Measurements from ENCODE around the gene TAX1BP3. TPM values are rescaled to one million over a fixed set of nuclear protein-coding genes. Genes with fewer than 3 reads are reported as not detected.

Gene TAX1BP3
- total and polyA plus RNA-seq, 4 experiments from 2014 or later: 12.7 to 32.3 (median 20.7) TPM

- Mint-ChIP-seq H3K9me3 (no peaks in the 10 kb centered on the region), H3K27me3 (no peaks in the 10 kb centered on the region), H3K27ac (no peak overlapping the region), H3K4me1 (peaks cover 0 to 2% (median 0%) of the 10 kb centered on the region in 4 donors), H3K36me3 (no peaks in the 10 kb centered on the region), H3K4me3 (no peak overlapping the region)
- Histone ChIP-seq H3K27ac (ENCODE audit: low read depth, low read length) (no peak overlapping the region), H3K4me1 (ENCODE audit: insufficient read depth, low read length) (no peaks in the 10 kb centered on the region), H3K9me3 (ENCODE audit: control insufficient read depth in 1 of 2, low read length in 2 of 2) (no peaks in the 10 kb centered on the region), H3K27me3 (ENCODE audit: insufficient read depth, low read length) (no peaks in the 10 kb centered on the region), H3K36me3 (ENCODE audit: insufficient read depth, low read length) (no peaks in the 10 kb centered on the region), H3K4me3 (ENCODE audit: low read length in 2 of 2) (no peak overlapping the region)
- ChIA-PET CTCF (ENCODE audit: partially characterized antibody) (interaction anchor here (1.4 kb wide), 1 partner anchor 19 kb away, joined by 3 read pairs; no protein-coding TSS in a partner anchor), POLR2A (ENCODE audit: partially characterized antibody) (no interaction called here)
- no peak for DNase-seq
- intact Hi-C loops (cut with micrococcal nuclease): no loop called here
Observed at GRCh38 chr17:3660311-3660891, 8.0 kb downstream of the TAX1BP3 start.

GRCh38 chr17:3659541-3660111 lies 8.8 kb downstream of the TAX1BP3 start:
- H3K9me3 Mint-ChIP-seq: no peaks in the 10 kb centered on the region
- ChIA-PET CTCF (ENCODE audit: partially characterized antibody) (no interaction called here), POLR2A (ENCODE audit: partially characterized antibody) (no interaction called here)
- Histone ChIP-seq H3K4me1 (ENCODE audit: insufficient read depth, low read length) (no peaks in the 10 kb centered on the region), H3K4me3 (ENCODE audit: low read length in 2 of 2) (no peak overlapping the region), H3K27me3 (ENCODE audit: insufficient read depth, low read length) (no peaks in the 10 kb centered on the region), H3K27ac (ENCODE audit: low read depth, low read length) (no peak overlapping the region), H3K36me3 (ENCODE audit: insufficient read depth, low read length) (no peaks in the 10 kb centered on the region), H3K9me3 (ENCODE audit: control insufficient read depth in 1 of 2, low read length in 2 of 2) (no peaks in the 10 kb centered on the region)
- H3K4me1 Mint-ChIP-seq: no peaks in the 10 kb centered on the region
- intact Hi-C loops (cut with micrococcal nuclease): no loop called here
- no peak overlapping the region for H3K4me3 Mint-ChIP-seq
- H3K36me3 Mint-ChIP-seq: no peaks in the 10 kb centered on the region
- no peaks in the 10 kb centered on the region for H3K27me3 Mint-ChIP-seq
- DNase-seq: no peak
- no peak overlapping the region for H3K27ac Mint-ChIP-seq

- no peaks in the 10 kb centered on the region for H3K4me1 ChIP-seq (ENCODE audit: insufficient read depth, low read length)
- intact Hi-C loops (cut with micrococcal nuclease): no loop called here
Observed at GRCh38 chr17:3658784-3659449, 9.5 kb downstream of the TAX1BP3 start.

GRCh38 chr17:3657874-3658783 lies 10.2 kb downstream of the TAX1BP3 start:
- no peaks in the 10 kb centered on the region for H3K9me3 ChIP-seq (ENCODE audit: control insufficient read depth in 1 of 2, low read length in 2 of 2)
- H3K27me3 Mint-ChIP-seq: no peaks in the 10 kb centered on the region
- CTCF ChIA-PET (ENCODE audit: partially characterized antibody): no interaction called here
- H3K27me3 ChIP-seq (ENCODE audit: insufficient read depth, low read length): no peaks in the 10 kb centered on the region
- no peaks in the 10 kb centered on the region for H3K4me1 ChIP-seq (ENCODE audit: insufficient read depth, low read length)
- H3K9me3 Mint-ChIP-seq: no peaks in the 10 kb centered on the region
- no peak for DNase-seq
- H3K4me3 ChIP-seq (ENCODE audit: low read length in 2 of 2): no peak overlapping the region
- intact Hi-C loops (cut with micrococcal nuclease): no loop called here
- H3K4me3 Mint-ChIP-seq: no peak overlapping the region
- H3K4me1 Mint-ChIP-seq: no peaks in the 10 kb centered on the region
- peaks cover 0 to 1% of the 10 kb centered on the region in 2 donors for H3K36me3 Mint-ChIP-seq
- H3K27ac Mint-ChIP-seq: no peak overlapping the region
- no peak overlapping the region for H3K27ac ChIP-seq (ENCODE audit: low read depth, low read length)
- POLR2A ChIA-PET (ENCODE audit: partially characterized antibody): interaction anchor here (1.1 kb wide), 1 partner anchor 22 kb away, joined by 3 read pairs; the partner anchor contains the start of genes CTNS and SHPK
- no peaks in the 10 kb centered on the region for H3K36me3 ChIP-seq (ENCODE audit: insufficient read depth, low read length)

More at GRCh38 chr17:3658784-3659449, 9.5 kb downstream of the TAX1BP3 start:
- Mint-ChIP-seq H3K4me1 (no peaks in the 10 kb centered on the region), H3K4me3 (no peak overlapping the region), H3K27me3 (no peaks in the 10 kb centered on the region), H3K36me3 (no peaks in the 10 kb centered on the region), H3K27ac (no peak overlapping the region), H3K9me3 (no peaks in the 10 kb centered on the region)
- CTCF ChIA-PET (ENCODE audit: partially characterized antibody): no interaction called here
- no peak for DNase-seq
- POLR2A ChIA-PET (ENCODE audit: partially characterized antibody): no interaction called here
- Histone ChIP-seq H3K27ac (ENCODE audit: low read depth, low read length) (no peak overlapping the region), H3K4me3 (ENCODE audit: low read length in 2 of 2) (no peak overlapping the region), H3K9me3 (ENCODE audit: control insufficient read depth in 1 of 2, low read length in 2 of 2) (no peaks in the 10 kb centered on the region), H3K27me3 (ENCODE audit: insufficient read depth, low read length) (no peaks in the 10 kb centered on the region), H3K36me3 (ENCODE audit: insufficient read depth, low read length) (no peaks in the 10 kb centered on the region)

- H3K27me3 ChIP-seq (ENCODE audit: insufficient read depth, low read length): no peaks in the 10 kb centered on the region
- no peak overlapping the region for H3K4me3 Mint-ChIP-seq
- no peaks in the 10 kb centered on the region for H3K27me3 Mint-ChIP-seq
- no peaks in the 10 kb centered on the region for H3K36me3 ChIP-seq (ENCODE audit: insufficient read depth, low read length)
- intact Hi-C loops (cut with micrococcal nuclease): no loop called here
- H3K4me1 ChIP-seq (ENCODE audit: insufficient read depth, low read length): no peaks in the 10 kb centered on the region
- no peak for DNase-seq
- ChIA-PET POLR2A (ENCODE audit: partially characterized antibody) (interaction anchor here (1.1 kb wide), 1 partner anchor 21 kb away, joined by 3 read pairs; the partner anchor contains the start of genes CTNS and SHPK), CTCF (ENCODE audit: partially characterized antibody) (no interaction called here)
- H3K36me3 Mint-ChIP-seq: peaks cover 0 to 1% of the 10 kb centered on the region in 2 donors
- H3K4me1 Mint-ChIP-seq: no peaks in the 10 kb centered on the region
- no peak overlapping the region for H3K4me3 ChIP-seq (ENCODE audit: low read length in 2 of 2)
- H3K9me3 ChIP-seq (ENCODE audit: control insufficient read depth in 1 of 2, low read length in 2 of 2): no peaks in the 10 kb centered on the region
- no peak overlapping the region for H3K27ac ChIP-seq (ENCODE audit: low read depth, low read length)
- no peak overlapping the region for H3K27ac Mint-ChIP-seq
- no peaks in the 10 kb centered on the region for H3K9me3 Mint-ChIP-seq
Observed at GRCh38 chr17:3657588-3657869, 10.8 kb downstream of the TAX1BP3 start.

DNA sequence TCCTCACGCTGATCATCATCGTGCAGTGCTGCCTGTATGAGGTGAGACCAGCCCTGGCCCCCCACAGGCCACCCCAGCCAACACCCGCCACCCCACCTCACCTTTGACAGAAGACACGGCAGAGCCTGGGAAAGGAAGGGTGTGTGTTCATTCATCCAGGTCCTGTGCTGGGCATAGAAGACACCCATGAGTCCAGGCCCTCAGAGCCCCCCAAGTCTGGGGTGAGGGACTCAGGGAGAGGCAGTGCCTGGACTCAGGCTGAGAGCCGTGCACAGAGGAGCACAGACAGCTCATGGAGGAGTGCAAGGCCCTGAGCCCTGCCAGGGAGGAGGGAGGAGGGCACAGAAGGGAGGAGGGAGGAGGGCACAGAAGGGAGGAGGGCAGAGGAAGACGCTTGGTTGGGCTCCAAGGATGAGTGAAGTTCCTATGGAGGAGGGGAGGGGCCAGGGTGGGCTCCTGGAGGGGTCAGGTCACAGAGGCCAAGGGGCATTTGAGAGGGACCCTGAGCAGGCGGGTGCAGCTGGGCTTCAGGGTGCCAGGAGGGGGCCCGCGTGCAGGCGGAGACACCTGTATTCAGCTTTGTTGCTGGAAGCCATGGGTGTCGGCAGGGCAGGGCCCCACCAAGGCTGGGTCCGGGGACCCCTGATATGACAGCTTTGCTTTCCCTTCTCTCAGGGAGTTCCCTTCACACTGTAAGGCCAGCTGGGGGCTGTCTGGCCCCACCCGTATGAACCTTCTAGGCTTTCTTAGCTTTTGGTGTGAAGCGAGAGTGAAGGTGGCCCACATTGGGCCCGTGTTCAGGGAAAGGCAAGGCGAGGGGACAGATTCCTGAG lies 11.4 kb downstream of the TAX1BP3 start:
- Histone ChIP-seq H3K36me3 (ENCODE audit: insufficient read depth, low read length) (no peaks in the 10 kb centered on the region), H3K4me1 (ENCODE audit: insufficient read depth, low read length) (no peaks in the 10 kb centered on the region), H3K4me3 (ENCODE audit: low read length in 2 of 2) (no peak overlapping the region), H3K27ac (ENCODE audit: low read depth, low read length) (no peak overlapping the region), H3K27me3 (ENCODE audit: insufficient read depth, low read length) (no peaks in the 10 kb centered on the region), H3K9me3 (ENCODE audit: control insufficient read depth in 1 of 2, low read length in 2 of 2) (no peaks in the 10 kb centered on the region)
- no peak for DNase-seq
- Mint-ChIP-seq H3K27ac (no peak overlapping the region), H3K4me3 (no peak overlapping the region), H3K4me1 (no peaks in the 10 kb centered on the region), H3K27me3 (no peaks in the 10 kb centered on the region), H3K36me3 (peaks cover 0 to 1% of the 10 kb centered on the region in 2 donors), H3K9me3 (no peaks in the 10 kb centered on the region)
- intact Hi-C loops (cut with micrococcal nuclease): no loop called here
- CTCF ChIA-PET (ENCODE audit: partially characterized antibody): no interaction called here
- POLR2A ChIA-PET (ENCODE audit: partially characterized antibody): interaction anchor here (1.1 kb wide), 1 partner anchor 21 kb away, joined by 3 read pairs; the partner anchor contains the start of genes CTNS and SHPK

Measured in CD4-positive, alpha-beta memory T cell (primary cell).